Stimulated activated naive CD8-positive, alpha-beta T cell treated with anti-CD3 and anti-CD28 coated beads, Interleukin-15, Interleukin-2, amounts not matched to agents 100 U/mL and 50 U/mL, for 24 hours (primary cell): ENCODE results near the gene ARCN1.
"Not testable (repeated sequence)": the region's sequence is repeated elsewhere in the genome, so short reads cannot be mapped to it uniquely, and the experiment has no call there.

Experiments used
- ATAC-seq: fragments of 150-1000 bp; cut with Tn5 transposase; one replicate; pipeline ENCODE4 v1.10.0; 2021
- DNase-seq: peaks from one replicate; pipeline ENCODE4 v3.0.0; 2021

Gene ARCN1

DNA sequence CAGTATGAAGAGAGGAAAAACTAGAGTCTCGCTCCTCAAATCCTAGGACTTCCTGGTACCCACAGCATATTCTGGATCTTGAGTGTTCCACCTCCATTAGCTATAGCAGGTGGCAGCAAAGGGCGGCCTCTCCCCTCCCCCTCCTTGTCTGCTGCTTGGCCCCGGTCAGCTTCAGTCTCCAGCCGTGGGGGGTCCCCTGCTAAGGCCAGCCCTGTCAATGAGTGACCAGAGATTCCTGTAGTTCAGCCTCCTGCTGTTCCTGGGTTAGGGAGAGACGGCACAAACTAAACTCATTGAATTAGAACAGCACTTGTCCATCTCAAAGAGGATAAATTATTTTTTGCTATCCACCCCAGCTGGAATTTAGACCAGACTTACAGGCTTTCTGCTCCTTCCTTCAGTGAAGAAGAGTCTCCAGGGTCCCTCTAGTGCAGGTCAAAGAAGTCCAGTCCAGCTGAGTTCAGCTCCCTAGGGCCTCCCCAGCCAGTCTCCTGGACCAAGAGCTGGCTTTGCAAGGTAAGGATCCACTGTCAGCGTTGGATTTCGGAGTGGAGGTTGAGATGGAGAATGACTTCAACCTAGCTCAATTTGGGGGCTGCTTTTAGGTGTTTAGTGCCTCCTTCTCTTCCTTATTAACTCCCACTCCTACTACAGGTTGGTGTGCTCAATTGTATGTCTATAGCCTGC is 34.1 kb downstream of the ARCN1 start:
- ATAC-seq = no peak
- no peak for DNase-seq

DNA sequence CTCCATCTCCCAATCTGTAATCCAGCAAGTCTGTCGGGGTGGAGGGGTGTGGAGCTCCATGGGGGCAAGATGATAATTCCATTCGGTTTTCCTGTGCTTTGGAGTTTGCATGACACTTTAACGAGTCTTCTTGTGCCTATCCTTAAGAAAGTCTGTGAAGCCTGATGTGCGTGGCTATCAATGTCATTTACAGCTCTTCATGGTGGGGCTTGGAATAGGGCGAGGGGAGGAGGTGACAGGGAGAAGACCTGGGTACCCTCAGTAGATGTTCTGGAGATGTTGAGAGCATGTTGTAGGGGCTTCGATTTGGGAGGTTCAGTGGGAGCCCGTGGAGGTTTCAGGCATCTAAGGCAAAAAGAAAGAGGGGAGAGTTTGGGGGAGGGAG is 34.6 kb downstream of the ARCN1 start:
- ATAC-seq = no peak
- DNase-seq = no peak

DNA sequence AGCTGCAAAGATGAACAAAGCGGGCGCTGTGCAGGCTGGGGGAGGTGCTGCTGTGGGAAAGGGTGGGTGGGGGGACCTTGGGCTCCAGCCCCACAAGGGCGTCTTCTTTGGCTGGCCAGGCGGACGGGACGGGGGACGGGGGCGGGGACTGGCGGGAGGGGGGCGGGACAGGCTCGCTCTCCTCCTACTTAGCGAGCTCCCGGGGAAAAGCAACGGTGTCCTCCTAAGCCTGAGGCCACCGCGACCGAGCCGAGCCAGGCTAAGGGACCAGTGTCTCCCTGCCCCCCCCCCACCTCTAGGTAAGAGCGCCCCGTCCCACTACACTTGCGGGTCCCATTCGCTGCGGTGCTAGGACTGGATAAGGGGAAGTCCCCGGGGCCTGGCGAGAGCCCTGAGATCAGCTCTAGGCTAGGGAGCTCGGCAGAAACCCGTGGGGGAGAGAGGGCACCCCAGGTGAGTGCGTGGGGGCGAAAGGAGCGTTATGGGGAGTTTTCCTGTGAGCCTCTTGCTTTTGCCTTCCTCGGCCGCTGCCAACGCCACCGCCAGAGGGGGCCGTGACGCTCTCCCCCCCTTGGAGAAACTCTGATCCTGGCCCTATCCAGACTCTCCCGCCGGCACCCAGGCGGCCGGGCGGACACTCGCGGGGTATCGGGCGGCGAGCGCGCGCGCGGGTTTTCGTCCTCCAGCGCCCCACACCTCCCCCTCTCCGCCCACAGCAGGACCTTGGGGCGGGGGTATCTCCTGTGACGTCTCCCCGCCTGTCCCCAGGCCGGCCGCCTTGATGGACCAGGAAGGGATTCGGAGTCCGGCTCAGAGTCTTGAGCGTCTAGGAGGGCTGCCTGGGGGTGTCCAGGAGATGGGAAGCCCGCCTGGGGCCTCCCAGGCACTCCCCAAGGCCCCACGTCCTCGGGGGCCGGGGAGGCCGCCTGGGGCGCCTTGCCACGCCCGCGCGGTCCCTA is 35.5 kb downstream of the ARCN1 start, which contains the start of gene PHLDB1:
TSS of gene PHLDB1 (plus strand) at position 215 of the 959 bp plus-strand sequence. CDS start 6,222 bp downstream, outside the sequence.
- ATAC-seq = peak; percentile 11
- peak; percentile 53 for DNase-seq

DNA sequence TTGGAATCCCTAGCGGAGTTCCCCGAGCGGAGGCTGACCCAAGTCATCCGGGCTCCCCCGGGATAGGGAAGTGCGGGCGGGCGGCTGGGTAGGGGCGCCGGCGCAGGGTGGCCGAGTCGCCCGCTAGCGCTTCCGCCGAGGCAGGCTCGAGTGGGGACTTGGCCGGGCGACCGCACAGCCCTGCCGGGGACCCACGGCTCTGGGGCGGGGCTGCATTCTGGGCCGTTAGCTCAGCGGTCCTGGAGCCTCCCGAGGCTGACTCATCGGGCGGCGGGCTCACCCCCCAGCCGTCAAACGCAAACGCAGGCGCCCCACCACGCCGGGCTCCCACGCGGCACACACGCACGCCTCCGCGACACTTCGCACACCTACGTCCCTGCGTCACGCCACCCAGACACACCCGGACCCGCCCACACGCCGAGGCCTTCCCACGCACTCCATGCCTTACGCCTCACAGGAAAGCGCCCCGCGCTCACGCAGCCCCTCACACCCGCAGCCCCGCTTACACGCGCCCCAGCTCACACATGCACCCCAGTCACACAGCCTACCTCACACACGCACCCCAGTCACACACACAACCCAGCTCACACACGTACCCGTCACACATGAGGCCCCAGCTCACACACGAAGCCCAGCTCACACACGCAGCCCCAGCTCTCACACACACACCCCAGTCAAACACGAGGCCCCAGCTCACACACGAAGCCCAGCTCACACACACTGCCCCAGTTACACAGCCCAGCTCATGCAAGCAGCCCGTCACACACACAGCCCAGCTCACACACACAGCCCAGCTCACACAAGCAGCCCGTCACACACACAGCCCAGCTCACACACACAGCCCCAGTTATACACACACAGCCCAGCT is 36.4 kb downstream of the ARCN1 start:
- DNase-seq = peak; percentile 74

DNA sequence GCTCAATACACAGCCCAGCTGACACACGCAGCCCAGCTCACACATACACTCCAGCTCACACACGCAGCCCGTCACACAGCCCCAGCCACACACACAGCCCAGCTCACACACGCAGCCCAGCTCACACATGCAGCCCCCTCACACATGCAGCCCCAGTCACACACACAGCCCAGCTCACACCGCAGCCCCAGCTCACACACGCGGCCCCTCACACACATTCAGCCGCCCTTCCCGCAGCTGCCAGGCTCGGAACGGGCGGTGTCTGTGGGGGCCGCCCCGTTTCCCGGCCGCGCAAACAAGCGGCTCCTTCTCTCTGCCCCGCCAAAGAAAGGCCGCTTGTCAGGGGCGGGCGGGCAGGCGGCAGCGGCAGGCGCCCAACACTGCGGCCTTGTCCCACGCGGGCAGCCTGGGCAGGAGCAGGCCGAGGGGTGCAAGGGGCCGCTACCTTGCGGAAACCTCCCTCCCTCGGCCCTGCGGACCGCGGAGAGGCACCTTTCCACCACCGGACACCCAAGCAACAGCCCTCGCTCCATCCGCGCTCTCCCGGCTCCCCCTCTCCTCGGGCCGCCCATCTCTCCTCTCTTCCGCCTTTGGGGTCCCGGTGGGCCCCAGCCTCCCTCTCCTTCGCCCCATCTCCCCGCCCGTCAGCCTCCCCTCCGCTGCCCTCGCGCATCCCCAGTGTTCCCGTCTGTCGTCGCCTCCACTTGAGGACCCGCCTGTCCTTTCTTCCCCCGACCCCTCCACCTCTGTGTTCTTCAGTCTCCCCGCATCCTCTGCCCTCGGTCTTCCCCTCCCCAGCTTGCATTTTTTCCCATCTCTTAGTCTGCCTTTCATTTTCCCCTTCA is 37.4 kb downstream of the ARCN1 start:
- ATAC-seq = peak; percentile 27
- peak; percentile 56 for DNase-seq

More for the DNA sequence above, 36.4 kb downstream of the ARCN1 start:
- ATAC-seq = peak; percentile 61

DNA sequence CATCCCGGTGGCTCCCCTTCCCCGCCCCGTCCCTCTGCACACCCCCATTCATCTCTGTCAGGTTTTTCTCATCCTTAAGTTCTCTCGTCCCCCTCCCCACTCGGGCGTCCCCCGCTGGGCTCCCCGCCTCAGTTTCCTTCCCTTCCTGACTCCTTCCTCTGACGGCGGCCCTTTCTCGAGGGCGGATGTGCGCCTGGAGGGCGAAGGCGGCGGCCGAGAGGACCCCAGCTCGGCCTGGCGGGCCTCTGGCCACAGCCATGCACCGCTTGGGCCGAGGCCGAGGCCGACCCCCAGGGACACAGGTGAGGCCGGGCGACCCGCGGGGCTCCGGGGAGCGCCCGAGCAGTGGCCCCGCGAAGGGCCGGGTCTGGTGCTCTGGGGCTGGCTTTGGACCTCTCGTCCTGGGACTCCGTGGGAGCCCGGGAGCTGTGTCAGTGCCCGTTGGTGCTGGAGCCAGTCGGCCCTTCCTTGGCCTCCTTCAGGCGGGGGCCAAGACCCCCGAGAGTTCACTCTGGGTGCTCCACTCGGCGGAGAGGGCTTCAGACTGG is 38.1 kb downstream of the ARCN1 start:
- no peak for ATAC-seq
- peak; percentile 30 for DNase-seq

DNA sequence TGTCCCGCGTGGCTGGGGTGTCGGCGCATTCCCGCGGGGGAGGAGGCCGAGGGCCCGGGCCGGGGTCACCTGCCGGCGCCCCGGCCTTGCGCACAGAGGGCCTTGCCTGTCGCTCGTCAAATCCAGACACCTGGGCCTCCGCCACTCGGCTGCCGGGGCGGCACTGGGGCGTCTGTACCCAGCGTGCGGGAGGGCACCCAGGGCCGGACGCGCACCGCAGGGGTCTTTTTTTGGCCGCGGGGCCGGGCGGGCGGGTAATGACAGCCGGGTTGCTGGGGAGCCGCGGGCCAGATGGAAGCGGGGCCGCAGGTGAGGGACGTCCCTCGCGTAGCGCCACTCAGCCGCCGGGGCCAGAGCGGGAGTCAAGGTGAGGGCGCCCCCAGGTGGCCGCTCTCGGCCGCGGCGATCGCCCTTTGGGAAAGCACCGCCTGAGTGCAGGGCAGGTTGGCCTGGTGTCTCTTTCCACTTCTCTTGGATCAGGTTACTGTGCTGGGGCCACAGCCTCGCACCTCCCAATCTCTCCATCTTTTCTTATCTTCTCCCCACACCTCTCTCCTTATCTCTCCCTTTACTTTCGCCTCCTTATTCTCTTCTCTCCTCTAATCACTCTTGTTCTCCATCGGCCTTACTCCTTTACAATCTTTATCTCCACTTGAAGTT is 38.7 kb downstream of the ARCN1 start:
- DNase-seq (peak; percentile 92), ATAC-seq (peak; percentile 65)

DNA sequence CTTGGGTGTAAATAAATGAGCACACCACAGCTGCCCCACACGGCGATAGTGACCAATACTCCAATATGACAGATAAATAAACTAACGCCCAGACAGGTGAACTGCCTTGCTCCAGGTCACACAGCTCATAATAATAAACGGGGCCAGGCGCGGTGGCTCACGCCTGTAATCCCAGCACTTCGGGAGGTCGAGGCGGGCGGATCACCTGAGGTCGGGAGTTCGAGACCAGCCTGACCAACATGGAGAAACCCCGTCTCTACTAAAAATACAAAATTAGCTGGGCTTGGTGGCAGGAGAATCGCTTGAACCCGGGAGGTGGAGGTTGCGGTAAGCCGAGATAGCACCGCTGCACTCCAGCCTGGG is 39.2 kb downstream of the ARCN1 start:
- DNase-seq, ATAC-seq: not testable (repeated sequence)

DNA sequence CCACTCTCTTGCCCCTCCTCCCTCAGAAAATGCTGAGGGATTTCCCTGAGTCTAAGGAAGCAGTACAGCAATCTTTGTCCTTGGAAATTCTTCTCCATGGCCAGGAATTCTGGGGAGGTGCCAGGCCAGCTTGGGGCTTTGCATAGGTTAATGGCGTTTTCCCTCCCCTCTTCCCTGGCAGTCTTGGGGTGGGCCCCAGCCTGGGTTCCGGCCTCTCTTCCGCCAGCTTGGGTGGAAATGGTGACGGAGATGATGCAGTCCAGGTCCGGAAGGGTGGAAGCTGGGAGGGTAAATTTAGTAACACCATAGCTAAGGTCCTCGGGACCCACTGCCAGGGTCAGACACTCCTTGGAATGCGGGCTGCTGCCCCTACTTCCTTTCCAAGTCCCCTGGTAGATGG is 40.2 kb downstream of the ARCN1 start:
- ATAC-seq = no peak
- no peak for DNase-seq

DNA sequence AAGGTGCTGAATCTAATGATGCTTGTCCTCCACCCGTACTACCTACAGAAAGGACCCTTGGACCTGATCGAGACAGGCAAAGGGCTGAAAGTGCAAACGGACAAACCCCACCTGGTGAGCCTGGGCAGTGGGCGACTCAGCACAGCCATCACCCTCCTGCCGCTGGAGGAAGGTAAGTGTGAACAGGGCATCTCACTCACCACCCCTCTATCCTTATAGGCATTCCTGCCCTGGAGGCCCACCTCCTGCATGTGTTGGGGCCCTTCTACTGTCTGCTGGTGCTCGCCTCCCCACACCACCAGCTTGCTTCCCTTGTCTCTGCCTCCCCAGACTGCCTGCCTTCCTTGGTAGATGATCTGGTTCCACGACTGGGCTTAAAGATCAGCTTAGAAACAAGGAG is 42.3 kb downstream of the ARCN1 start:
- ATAC-seq = no peak
- no peak for DNase-seq

DNA sequence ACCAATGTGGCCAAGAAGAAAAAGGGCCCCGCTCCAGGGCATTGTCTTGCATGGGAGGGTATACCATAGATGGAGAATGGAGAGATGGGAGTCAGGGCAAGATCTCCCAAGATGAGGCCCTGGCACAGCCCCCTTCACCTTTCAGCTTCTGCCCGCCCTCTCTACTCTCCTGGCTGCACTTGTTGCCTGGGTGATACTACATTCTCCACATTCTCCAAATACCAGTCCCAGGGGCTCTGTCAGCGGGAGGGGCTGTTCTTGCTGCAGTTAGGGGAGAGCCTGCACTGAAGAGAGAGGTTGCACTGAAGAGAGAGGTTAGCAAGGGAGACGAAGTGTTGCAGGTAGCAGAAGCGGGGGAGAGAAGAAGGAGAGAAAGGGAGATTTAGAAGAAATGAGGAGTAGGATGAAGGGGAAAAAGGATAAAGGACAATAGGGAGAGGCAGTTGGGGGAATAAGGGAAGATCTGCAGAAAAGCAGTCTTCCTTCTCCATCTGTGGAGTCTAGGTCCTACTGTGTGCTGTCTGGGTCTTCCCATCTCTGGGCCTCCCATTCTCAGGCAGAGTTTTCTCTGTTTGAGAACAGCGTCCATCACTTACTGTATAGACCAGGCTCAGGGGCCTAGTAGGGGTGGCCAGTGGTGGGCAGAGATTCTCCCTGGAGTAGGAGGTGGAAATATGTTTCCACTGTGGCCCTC is 43.2 kb downstream of the ARCN1 start:
- DNase-seq (no peak), ATAC-seq (no peak)

DNA sequence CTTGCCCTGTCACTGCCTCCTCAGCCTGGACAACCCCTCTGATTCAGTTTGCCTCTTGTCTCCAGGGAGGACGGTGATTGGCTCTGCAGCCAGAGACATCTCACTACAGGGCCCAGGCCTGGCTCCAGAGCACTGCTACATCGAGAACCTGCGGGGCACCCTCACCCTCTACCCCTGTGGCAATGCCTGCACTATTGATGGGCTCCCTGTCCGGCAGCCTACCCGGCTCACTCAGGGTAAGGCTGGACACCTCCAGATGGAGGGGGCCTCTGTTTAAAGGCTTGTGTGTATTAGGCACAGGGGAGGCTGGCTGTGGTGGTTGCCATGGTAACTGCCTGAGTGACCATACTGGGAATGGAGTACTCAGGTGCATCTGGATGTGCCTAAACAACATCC is 43.8 kb downstream of the ARCN1 start:
- DNase-seq (no peak), ATAC-seq (no peak)

DNA sequence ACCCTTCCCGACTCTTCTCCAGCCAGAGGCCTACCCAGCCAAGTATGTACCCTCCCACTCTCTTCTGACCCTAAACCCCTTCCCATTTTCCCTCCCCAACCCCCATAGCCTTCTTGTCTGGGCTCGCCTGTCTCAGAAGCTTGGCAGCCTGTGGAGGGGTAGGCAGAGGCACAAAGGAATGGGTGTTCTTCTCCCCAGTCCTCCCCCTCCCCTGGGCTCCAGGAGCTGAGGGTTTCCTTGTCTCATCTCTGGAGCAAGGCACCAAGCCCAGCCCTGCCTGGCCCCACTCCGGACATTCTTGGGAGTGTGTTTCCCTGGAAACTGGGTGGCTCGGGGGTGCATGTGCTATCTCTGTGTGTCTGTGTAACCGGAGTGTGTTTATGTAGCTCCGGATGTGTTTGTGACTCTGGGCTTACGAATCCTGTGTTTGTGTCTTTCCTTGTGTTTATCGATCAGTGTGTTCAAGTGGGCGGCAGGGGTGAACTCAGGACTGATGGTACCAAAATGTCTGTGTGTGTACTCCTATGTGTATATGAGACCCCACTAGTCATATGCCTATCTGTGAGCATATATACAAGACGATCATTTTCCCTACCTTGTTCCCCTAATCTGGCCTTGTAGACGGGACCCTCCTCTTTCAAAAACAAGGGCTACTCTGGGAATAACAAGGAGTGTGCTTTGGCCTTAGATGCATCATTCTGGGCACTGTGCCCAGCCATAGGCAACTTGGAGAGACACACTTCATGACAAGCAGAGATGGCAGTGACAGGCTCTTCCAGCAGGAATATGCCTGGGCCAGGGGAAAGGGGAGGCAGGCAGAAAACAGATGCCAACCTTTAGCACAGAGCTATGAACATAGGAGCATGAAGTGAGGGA is 46.1 kb downstream of the ARCN1 start:
- ATAC-seq = no peak
- DNase-seq = no peak

DNA sequence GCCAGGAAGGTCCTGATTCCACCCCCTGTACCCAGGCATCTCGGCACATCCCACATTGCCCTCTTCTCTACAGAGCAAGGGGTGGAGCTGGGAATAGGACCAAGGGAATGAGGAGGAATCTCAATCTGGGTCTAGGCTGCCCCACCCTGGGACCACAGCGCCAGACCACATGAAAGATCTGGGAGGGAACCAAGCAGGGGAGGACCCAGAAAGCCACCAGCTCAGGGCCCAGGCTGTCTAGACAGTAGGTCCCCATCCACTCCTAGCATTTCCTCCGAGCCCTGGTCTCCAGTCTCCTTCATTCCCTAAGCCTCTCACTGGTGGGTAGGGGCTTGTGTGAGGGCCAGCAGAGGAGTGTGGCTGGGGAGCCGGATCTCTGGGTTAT is 46.8 kb downstream of the ARCN1 start:
- no peak for ATAC-seq
- DNase-seq = no peak

DNA sequence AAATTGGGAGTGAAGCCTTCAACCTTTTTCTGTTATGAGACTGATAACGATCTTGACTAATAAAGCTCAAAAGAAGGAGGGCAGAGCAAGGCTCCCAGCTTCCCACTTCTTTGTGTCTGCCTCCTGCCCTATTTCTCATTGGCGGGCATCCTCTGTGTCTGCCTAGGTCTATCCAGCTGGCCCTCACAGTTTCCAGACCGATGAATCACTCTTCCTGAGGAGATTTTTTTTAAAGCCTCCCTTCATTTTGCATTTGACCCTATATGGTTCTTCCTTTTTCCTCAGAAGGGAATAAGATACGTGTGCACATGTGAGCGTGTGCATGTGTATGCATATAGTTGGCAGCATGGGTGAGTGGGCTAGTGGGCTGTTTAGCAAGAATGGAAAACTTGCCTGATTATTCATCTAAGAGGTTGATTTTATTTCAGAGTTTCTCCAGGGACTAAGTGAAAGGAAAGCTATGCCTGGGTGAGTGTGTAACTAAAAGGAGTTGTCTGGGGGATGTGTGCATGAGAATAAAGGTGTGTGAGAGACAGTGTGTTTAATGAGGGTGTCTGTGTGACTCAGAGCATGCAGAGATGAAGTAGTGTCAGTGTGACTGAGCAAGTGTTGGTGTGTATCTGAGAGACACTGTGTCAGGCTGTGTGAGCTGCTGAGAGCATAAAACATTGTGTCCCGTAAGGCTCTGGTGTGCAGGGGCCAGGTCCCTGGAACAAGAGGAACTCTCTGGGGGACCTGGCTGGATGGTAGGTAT is 47.4 kb downstream of the ARCN1 start:
- DNase-seq (no peak), ATAC-seq (no peak)

DNA sequence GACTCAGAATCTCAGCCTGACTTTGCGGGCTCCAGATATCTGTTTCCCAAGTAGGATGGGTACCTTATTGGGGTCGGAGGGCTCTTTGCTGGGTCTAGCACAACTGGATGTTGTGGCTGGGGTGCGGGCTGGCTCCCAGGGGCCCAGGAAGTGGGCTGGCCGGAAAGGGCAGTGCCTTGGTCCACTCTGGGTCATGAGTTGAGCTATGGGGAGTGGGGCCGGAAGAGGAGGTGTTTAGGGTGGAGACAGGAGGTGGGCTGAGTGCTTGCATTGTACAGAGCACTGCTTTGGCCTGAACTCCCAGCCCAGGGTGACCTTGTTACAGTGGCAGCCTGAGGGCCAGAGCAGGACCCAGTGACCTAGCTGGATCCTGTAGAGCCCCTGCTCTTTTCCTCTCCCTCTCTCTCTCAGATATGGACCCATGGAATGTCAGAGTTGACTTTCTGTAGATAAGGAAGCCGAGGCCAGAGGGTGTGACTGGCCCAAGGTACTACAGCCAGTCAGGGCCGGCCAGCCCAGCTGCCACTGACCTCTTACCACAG is 48.4 kb downstream of the ARCN1 start:
- DNase-seq (no peak), ATAC-seq (no peak)

DNA sequence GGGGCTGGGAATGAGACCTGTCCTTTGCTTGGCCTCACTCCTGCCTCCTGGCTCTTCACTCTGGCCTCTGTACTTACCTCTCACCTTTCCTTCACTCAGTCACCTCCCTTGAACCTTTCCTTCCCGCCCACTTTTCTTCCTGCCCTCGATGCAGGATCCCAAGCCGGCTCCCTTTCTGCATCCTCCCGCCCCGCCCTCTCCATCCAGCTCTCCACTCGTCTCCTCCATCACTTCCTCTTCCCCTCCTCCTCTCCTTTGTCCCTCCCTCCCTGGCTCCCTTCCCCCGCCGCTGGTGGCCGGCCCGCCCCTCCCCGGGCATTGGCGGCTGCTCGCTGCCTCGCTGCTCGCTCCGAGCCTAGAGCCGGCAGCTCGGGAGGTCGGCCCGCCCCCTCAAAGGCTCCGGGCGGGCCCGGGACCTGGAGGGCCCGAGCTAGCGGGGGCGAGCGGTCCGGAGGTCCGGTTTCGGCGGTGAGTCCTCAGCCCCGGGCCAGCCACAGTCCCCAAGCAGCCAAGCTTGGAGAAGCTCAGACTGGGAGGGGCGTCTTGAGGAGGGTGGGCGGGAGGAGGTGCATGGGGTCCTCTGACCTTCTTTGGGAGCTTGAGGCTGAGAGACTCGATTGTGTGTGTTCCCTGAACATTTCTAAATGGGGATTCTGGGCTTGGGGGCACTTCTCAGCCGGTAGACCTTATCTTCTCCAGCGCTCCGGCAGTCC is 49.0 kb downstream of the ARCN1 start:
- ATAC-seq (peak; percentile 59), DNase-seq (peak; percentile 59)
